Measurements from ENCODE around the gene MAN1C1.

Gene MAN1C1

GRCh38 chr1:25768999-25769398, 152.4 kb downstream of the MAN1C1 start:
- DNase-seq, result no peak

GRCh38 chr1:25769625-25770383, 153.2 kb downstream of the MAN1C1 start:
- no peak for DNase-seq

- no peak for DNase-seq
Measured at GRCh38 chr1:25770541-25771220, 154.1 kb downstream of the MAN1C1 start.

- DNase-seq, result no peak
Measured at GRCh38 chr1:25771221-25772114, 154.9 kb downstream of the MAN1C1 start.

GRCh38 chr1:25772164-25772563, 155.6 kb downstream of the MAN1C1 start:
- DNase-seq, result no peak

GRCh38 chr1:25772692-25773245, 156.2 kb downstream of the MAN1C1 start:
- DNase-seq, result no peak

- DNase-seq, result no peak
Measured at GRCh38 chr1:25773441-25774125, 157.0 kb downstream of the MAN1C1 start.

GRCh38 chr1:25774206-25774803, 157.7 kb downstream of the MAN1C1 start:
- no peak for DNase-seq

- peak; percentile 65 for DNase-seq
Measured at GRCh38 chr1:25774921-25775771, 158.6 kb downstream of the MAN1C1 start.

GRCh38 chr1:25779388-25779787, 162.8 kb downstream of the MAN1C1 start:
- DNase-seq, result no peak

- DNase-seq, result no peak
Measured at GRCh38 chr1:25779894-25780293, 163.3 kb downstream of the MAN1C1 start.

GRCh38 chr1:25780318-25781129, 163.9 kb downstream of the MAN1C1 start:
- DNase-seq, result no peak

- no peak for DNase-seq
Measured at GRCh38 chr1:25781130-25781433, 164.5 kb downstream of the MAN1C1 start.

- no peak for DNase-seq
Measured at GRCh38 chr1:25782608-25783201, 166.1 kb downstream of the MAN1C1 start.

- no peak for DNase-seq
Measured at GRCh38 chr1:25784575-25785051, 168.0 kb downstream of the MAN1C1 start.

GRCh38 chr1:25785333-25786067, 168.9 kb downstream of the MAN1C1 start:
- no peak for DNase-seq

GRCh38 chr1:25786887-25787759, 170.5 kb downstream of the MAN1C1 start:
- no peak for DNase-seq

- DNase-seq, result no peak
Measured at GRCh38 chr1:25787760-25788166, 171.2 kb downstream of the MAN1C1 start.

Data from NCI-H1436 (cell line).